ENCODE measurements around the gene TTL.

The TTL gene

GRCh38 chr2:112584891-112585250 lies 102.9 kb downstream of the TTL start:
- intact Hi-C loops (cut with DNase I; ENCODE audit: low total_unique reads) = loop anchor here (5.0 to 10.0 kb wide), 2 partner anchors 60 to 103 kb away; partner anchors contain the start of genes SLC20A1 and TTL
- no peak for DNase-seq
- Histone ChIP-seq H3K9me3 (no peaks in the 10 kb centered on the region), H3K27me3 (no peaks in the 10 kb centered on the region), H3K4me3 (peak overlapping the region; percentile 63 to 76), H3K4me1 (peaks cover 0 to 19% (median 13%) of the 10 kb centered on the region in 4 donors), H3K36me3 (peaks cover 6 to 31% (median 10%) of the 10 kb centered on the region in 3 donors), H3K27ac (peak overlapping the region; percentile 92 to 94)
- no peak for TF ChIP-seq CTCF (IDR thresholded peaks at IDR 0.05)

- H3K36me3 ChIP-seq = peaks cover 6 to 36% (median 10%) of the 10 kb centered on the region in 3 donors
- peaks cover 0 to 19% (median 13%) of the 10 kb centered on the region in 4 donors for H3K4me1 ChIP-seq
- H3K9me3 ChIP-seq = no peaks in the 10 kb centered on the region
- DNase-seq = no peak
- intact Hi-C loops (cut with DNase I; ENCODE audit: low total_unique reads) = loop anchor here (10.0 kb wide), 1 partner anchor 59 kb away; the partner anchor contains the start of gene SLC20A1
- H3K4me3 ChIP-seq = peak overlapping the region; percentile 63 to 76
- no peak for TF ChIP-seq CTCF (IDR thresholded peaks at IDR 0.05)
- H3K27ac ChIP-seq = peak overlapping the region; percentile 92 to 94
- no peaks in the 10 kb centered on the region for H3K27me3 ChIP-seq
Observed at GRCh38 chr2:112585400-112585799, 103.4 kb downstream of the TTL start.

- H3K27ac ChIP-seq = no peak overlapping the region
- intact Hi-C loops (cut with DNase I; ENCODE audit: low total_unique reads) = loop anchor here (10.0 kb wide), 1 partner anchor 59 kb away; the partner anchor contains the start of gene SLC20A1
- H3K27me3 ChIP-seq = no peaks in the 10 kb centered on the region
- no peaks in the 10 kb centered on the region for H3K9me3 ChIP-seq
- no peak for DNase-seq
- no peak for TF ChIP-seq CTCF (IDR thresholded peaks at IDR 0.05)
- H3K4me3 ChIP-seq = no peak overlapping the region
- H3K36me3 ChIP-seq = peaks cover 6 to 36% (median 10%) of the 10 kb centered on the region in 3 donors
- H3K4me1 ChIP-seq = peaks cover 0 to 19% (median 13%) of the 10 kb centered on the region in 4 donors
Observed at GRCh38 chr2:112585873-112586464, 104.0 kb downstream of the TTL start.

- peaks cover 0 to 19% (median 11%) of the 10 kb centered on the region in 4 donors for H3K4me1 ChIP-seq
- no peak for TF ChIP-seq CTCF (IDR thresholded peaks at IDR 0.05)
- H3K36me3 ChIP-seq = peaks cover 6 to 38% (median 10%) of the 10 kb centered on the region in 3 donors
- no peak overlapping the region for H3K4me3 ChIP-seq
- H3K9me3 ChIP-seq = no peaks in the 10 kb centered on the region
- H3K27me3 ChIP-seq = no peaks in the 10 kb centered on the region
- intact Hi-C loops (cut with DNase I; ENCODE audit: low total_unique reads) = loop anchor here (10.0 kb wide), 1 partner anchor 56 kb away; the partner anchor contains the start of gene SLC20A1
- no peak overlapping the region for H3K27ac ChIP-seq
- no peak for DNase-seq
Observed at GRCh38 chr2:112588611-112589045, 106.7 kb downstream of the TTL start.

All from tibial artery (tissue), 4 donors.